GM18505 (cell line): ENCODE results near the gene CARD16.

ENCODE experiments used
- ATAC-seq: cut with Tn5 transposase; IDR thresholded peaks from one replicate; pipeline ENCODE4 v1.9.1; 2021; ENCODE audit not compliant: unreplicated experiment
- POLR2A ChIP-seq: IDR thresholded peaks from 4 replicates; pipeline ENCODE4 v1.6.1; 2011; ENCODE audit warnings: borderline replicate concordance; ENCODE audit not compliant: insufficient read depth, insufficient read length; ENCODE audit errors: extremely low read depth

CARD16 gene

GRCh38 chr11:105057432-105057831 is 12.3 kb upstream of the CARD16 start:
- TF ChIP-seq POLR2A: no peak
- no peak for ATAC-seq

GRCh38 chr11:105056446-105056845 is 11.3 kb upstream of the CARD16 start:
- TF ChIP-seq POLR2A: no peak
- ATAC-seq: no peak

- TF ChIP-seq POLR2A: no peak
- ATAC-seq: no peak
Observed at GRCh38 chr11:105054723-105055493, 9.8 kb upstream of the CARD16 start.

GRCh38 chr11:105052487-105052886 is 7.4 kb upstream of the CARD16 start:
- no peak for ATAC-seq
- TF ChIP-seq POLR2A: no peak

- no peak for ATAC-seq
- no peak for TF ChIP-seq POLR2A
Observed at GRCh38 chr11:105051559-105051958, 6.4 kb upstream of the CARD16 start.

- no peak for ATAC-seq
- no peak for TF ChIP-seq POLR2A
Observed at GRCh38 chr11:105049481-105049880, 4.3 kb upstream of the CARD16 start.

- TF ChIP-seq POLR2A: no peak
- ATAC-seq: no peak
Observed at GRCh38 chr11:105046898-105047579, 1.9 kb upstream of the CARD16 start.

GRCh38 chr11:105045676-105046296 is 651 bp upstream of the CARD16 start:
- TF ChIP-seq POLR2A: no peak
- no peak for ATAC-seq

- ATAC-seq: no peak
- TF ChIP-seq POLR2A: no peak
Observed at GRCh38 chr11:105042178-105042577, 3.0 kb downstream of the CARD16 start.

- no peak for ATAC-seq
- no peak for TF ChIP-seq POLR2A
Observed at GRCh38 chr11:105040703-105041102, 4.4 kb downstream of the CARD16 start.

- peak; percentile 96 for ATAC-seq
- no peak for TF ChIP-seq POLR2A
Observed at GRCh38 chr11:105034813-105035620, 10.1 kb downstream of the CARD16 start, which contains the start of gene CASP1. Gene CASP1, minus strand, starts transcription at chr11:105035144. Its CDS starts 31 bp downstream, at chr11:105035113.

GRCh38 chr11:105034388-105034787 is 10.7 kb downstream of the CARD16 start:
- peak; percentile 4 for ATAC-seq

- ATAC-seq: no peak
- TF ChIP-seq POLR2A: no peak
Observed at GRCh38 chr11:105033781-105034180, 11.4 kb downstream of the CARD16 start.
